Fibroblast of the aortic adventitia (primary cell): Measurements from ENCODE around the gene TMC7. TPM values are rescaled to one million over a fixed set of nuclear protein-coding genes. Genes with fewer than 3 reads are reported as not detected.

Experiments
- DNase-seq: peaks from one replicate; pipeline ENCODE4 v3.0.0-alpha.2; 2010; ENCODE audit warnings: low read depth
- H3K4me3 ChIP-seq: 2 replicates; pipeline ENCODE4 v1.5.1; 2011; ENCODE audit warnings: low read depth, mild to moderate bottlenecking, control low read depth, low read length, moderate library complexity
- total RNA-seq: library from RNA; depleted of rRNA; stranded (reverse); fragments of >200 nt; gene quantifications from 2 replicates; pipeline ENCODE4 v1.2.3, GENCODE V29; 2012; ENCODE audit warnings: low replicate concordance
- TF ChIP-seq, protein P1 (sequence below): IDR thresholded peaks from 2 replicates; pipeline ENCODE4 v1.5.1; 2011; ENCODE audit warnings: mild to moderate bottlenecking, low read length, control low read depth, inconsistent platforms; ENCODE audit not compliant: insufficient read depth

Gene TMC7
- total RNA-seq, 1 donor: 1.5 TPM

DNA sequence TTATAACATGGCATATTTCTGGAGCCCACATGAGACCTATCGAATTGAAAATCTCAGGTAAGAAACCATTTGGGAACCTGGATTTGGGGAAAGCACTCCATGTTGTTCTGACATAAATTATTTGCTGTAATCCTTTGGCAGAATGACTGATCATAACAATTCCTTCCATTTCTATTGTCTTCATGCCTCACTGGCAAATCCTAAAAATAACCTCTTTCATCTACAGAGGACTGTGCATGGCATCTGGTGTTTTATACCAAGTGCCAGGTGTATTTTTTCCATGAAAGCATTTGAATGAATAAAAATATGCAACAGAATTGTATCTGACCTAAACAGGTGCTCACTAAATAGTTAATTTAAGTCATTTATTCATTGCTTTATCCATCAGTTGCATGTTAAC lies 50.0 kb downstream of the TMC7 start:
- no peak for DNase-seq
- no peak overlapping the region for H3K4me3 ChIP-seq
- TF ChIP-seq, protein P1, sequence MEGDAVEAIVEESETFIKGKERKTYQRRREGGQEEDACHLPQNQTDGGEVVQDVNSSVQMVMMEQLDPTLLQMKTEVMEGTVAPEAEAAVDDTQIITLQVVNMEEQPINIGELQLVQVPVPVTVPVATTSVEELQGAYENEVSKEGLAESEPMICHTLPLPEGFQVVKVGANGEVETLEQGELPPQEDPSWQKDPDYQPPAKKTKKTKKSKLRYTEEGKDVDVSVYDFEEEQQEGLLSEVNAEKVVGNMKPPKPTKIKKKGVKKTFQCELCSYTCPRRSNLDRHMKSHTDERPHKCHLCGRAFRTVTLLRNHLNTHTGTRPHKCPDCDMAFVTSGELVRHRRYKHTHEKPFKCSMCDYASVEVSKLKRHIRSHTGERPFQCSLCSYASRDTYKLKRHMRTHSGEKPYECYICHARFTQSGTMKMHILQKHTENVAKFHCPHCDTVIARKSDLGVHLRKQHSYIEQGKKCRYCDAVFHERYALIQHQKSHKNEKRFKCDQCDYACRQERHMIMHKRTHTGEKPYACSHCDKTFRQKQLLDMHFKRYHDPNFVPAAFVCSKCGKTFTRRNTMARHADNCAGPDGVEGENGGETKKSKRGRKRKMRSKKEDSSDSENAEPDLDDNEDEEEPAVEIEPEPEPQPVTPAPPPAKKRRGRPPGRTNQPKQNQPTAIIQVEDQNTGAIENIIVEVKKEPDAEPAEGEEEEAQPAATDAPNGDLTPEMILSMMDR: no peak

DNA sequence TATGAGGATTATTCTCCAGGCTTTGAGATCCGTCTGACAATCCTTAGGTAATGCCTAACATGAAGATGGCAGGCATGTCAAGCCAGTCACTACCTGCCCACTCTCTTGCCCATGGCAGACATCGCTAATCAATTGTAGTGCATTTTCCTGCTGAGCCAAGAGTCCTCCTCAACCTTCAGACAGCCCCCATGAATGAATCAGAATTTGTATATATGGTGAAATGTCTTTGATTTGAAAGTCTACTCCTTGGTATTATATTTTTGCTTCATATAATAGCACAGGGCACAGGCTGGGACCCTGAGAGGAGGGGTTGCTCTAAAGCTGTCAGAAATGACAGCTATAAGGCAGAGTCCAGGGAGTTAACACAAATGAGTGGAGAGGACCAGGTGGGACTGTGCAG lies 56.7 kb downstream of the TMC7 start:
- DNase-seq: no peak
- TF ChIP-seq, protein P1: no peak
- no peak overlapping the region for H3K4me3 ChIP-seq

DNA sequence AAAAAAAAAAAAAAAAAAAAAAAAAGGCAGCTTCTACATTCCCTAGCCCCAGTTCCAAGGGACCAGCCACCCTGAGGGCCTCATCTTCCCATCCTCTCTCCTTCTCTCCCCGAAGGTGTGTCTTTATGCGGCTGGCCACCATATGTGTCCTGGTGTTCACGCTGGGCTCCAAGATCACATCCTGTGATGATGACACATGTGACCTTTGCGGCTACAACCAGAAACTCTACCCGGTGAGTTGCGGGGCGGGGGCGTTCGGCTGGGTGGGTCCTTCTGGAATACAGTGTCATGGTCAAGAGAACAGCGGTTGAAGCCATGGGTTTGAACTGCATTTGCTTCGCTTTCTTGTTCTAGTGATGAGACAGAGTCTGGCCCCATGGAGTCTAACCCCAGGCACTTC lies 61.0 kb downstream of the TMC7 start:
- H3K4me3 ChIP-seq: no peak overlapping the region
- DNase-seq: no peak
- TF ChIP-seq, protein P1: no peak

DNA sequence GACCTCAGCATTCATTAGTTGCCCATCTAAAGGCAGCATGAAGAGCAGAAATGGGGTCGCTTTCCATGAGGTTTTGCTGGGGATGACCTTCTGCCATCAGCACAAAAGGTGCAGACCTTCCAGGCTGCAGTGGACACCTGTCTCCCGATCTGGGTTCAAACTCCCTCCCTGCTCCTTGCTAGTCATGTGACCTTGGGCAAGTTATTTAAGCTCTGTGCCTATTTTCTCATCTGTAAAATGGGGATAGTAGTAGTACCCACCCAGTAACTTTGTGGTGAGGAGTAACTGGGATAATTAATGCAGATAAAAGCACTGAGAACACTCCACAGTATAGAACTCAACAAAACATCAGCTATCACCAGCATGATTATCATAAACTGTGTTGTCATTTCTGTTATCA lies 62.3 kb downstream of the TMC7 start:
- no peak overlapping the region for H3K4me3 ChIP-seq
- no peak for DNase-seq
- TF ChIP-seq, protein P1: no peak

DNA sequence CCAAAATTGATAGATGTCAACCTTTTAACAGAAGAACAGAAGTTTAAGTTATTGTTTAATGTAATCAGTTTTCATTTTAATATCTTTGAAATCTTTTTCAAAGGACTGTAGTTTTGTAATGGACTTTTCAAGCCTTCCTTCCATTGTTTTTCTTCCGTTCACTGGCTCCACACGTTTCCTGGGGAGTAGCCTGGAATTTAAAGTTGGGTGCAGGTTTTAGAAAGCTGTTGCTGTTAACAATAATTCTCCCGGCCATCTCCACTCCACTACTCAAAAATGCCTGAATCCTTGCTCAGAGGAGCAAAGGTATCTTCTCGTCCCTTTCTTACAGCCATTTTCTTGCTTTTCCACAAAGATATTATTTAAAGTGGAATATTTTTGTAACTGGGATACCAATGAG lies 79.0 kb downstream of the TMC7 start:
- no peak for DNase-seq
- TF ChIP-seq, protein P1: no peak
- no peak overlapping the region for H3K4me3 ChIP-seq

DNA sequence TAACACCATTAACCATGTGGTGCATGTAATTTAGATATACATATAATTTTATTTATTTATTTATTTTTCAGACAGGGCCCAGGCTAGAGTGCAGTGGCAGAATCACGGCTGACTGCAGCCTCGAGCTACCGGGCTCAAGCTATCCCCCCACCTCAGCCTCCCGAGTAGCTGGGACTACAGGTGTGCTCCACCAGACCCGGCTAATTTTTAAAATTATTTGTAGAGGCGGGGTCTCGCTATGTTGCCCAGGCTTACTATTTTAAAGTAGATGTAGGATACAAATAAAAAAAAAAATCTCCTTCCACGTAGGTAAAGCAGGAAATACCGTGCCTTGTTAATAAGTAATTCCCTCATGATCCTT lies 83.2 kb downstream of the TMC7 start:
- peak overlapping the region; percentile 5 for H3K4me3 ChIP-seq
- TF ChIP-seq, protein P1: no peak
- DNase-seq: no peak
